ENCODE results near the gene GALNT5. TPM values are rescaled to one million over a fixed set of nuclear protein-coding genes. Genes with fewer than 3 reads are reported as not detected.

GALNT5 gene
- total RNA-seq, 4 donors from 2014 or later: 0.08 to 0.71 (median 0.44) TPM

GRCh38 chr2:157333304-157334047 lies 76.0 kb downstream of the GALNT5 start:
- DNase-seq (ENCODE audit: low spot score in 2 of 2): no peak
- TF ChIP-seq CTCF (IDR thresholded peaks at IDR 0.05) (no peak), POLR2A (IDR thresholded peaks at IDR 0.05) (no peak)
- WGBS, 2 donors: 87 to 95% methylated on average over 2 of the region's 2 CpGs
- intact Hi-C loops (cut with DNase I; ENCODE audit: low total_unique reads): no loop called here
- H3K4me3 ChIP-seq (ENCODE audit: low read depth, poor library complexity, severe bottlenecking): no peak overlapping the region

- intact Hi-C loops (cut with DNase I; ENCODE audit: low total_unique reads): no loop called here
- TF ChIP-seq CTCF (IDR thresholded peaks at IDR 0.05) (no peak), POLR2A (IDR thresholded peaks at IDR 0.05) (no peak)
- H3K4me3 ChIP-seq (ENCODE audit: low read depth, poor library complexity, severe bottlenecking): no peak overlapping the region
- DNase-seq (ENCODE audit: low spot score in 2 of 2): no peak
- WGBS, 2 donors: 80 to 84% methylated on average over 4 of the region's 4 CpGs
Observed at GRCh38 chr2:157334335-157334734, 76.8 kb downstream of the GALNT5 start.

- TF ChIP-seq POLR2A (IDR thresholded peaks at IDR 0.05) (no peak), CTCF (IDR thresholded peaks at IDR 0.05) (no peak)
- H3K4me3 ChIP-seq (ENCODE audit: low read depth, poor library complexity, severe bottlenecking): no peak overlapping the region
- intact Hi-C loops (cut with DNase I; ENCODE audit: low total_unique reads): no loop called here
- no peak for DNase-seq (ENCODE audit: low spot score in 2 of 2)
- WGBS, 2 donors: 88% methylated on average over 3 of the region's 3 CpGs
Observed at GRCh38 chr2:157334797-157335196, 77.3 kb downstream of the GALNT5 start.

GRCh38 chr2:157336137-157337010 lies 78.9 kb downstream of the GALNT5 start:
- no peak for DNase-seq (ENCODE audit: low spot score in 2 of 2)
- intact Hi-C loops (cut with DNase I; ENCODE audit: low total_unique reads): no loop called here
- 45 to 46% methylated on average over 8 of the region's 8 CpGs for WGBS, 2 donors
- TF ChIP-seq CTCF (IDR thresholded peaks at IDR 0.05) (no peak), POLR2A (IDR thresholded peaks at IDR 0.05) (no peak)
- no peak overlapping the region for H3K4me3 ChIP-seq (ENCODE audit: low read depth, poor library complexity, severe bottlenecking)

- H3K4me3 ChIP-seq (ENCODE audit: low read depth, poor library complexity, severe bottlenecking): no peak overlapping the region
- intact Hi-C loops (cut with DNase I; ENCODE audit: low total_unique reads): no loop called here
- TF ChIP-seq POLR2A (IDR thresholded peaks at IDR 0.05) (no peak), CTCF (IDR thresholded peaks at IDR 0.05) (no peak)
- WGBS, 2 donors: 64 to 66% methylated on average over 3 of the region's 3 CpGs
- DNase-seq (ENCODE audit: low spot score in 2 of 2): no peak
Observed at GRCh38 chr2:157337978-157338377, 80.5 kb downstream of the GALNT5 start.
